ENCODE results near the gene HIPK2.

HIPK2 gene

DNA sequence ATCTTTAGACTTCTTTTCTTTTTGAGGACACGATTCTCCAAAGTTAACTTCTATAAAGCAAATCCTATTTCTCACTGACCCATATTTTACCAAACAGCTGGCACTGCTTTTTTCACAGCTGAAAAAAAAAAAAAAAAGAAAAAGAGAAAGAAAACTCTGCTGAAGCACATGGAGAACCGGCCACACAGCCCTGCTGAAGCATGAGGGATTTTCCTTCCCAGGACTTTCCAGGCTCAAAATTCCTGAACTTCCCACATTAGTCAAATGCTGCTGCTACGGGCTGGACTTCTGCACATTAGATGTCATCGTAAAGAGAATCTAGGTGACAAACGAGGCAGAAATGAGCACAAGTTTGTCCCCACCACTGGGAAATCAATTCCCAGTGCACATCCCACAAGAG lies 25.2 kb downstream of the HIPK2 start:
- no peak for DNase-seq (ENCODE audit: low spot score)

DNA sequence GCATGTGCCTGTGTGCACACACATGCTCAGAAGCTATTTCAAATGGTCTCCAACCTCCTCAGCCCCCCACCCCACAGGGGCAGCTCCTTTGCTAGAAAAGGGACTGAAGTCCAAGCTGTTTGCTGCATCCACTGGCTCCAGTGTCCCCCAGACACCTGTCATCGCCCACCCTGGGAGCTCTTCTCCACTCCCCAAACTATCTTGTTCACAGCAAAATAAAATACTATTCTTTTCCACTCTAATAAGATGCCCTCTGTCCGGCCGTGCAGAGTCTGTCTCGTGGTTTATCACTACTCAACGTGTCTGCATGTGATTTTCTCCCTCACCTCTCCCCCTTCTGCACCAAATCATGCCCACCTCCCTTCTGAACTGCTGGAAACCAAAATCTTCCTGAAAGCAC lies 25.6 kb downstream of the HIPK2 start:
- no peak for DNase-seq (ENCODE audit: low spot score)

DNA sequence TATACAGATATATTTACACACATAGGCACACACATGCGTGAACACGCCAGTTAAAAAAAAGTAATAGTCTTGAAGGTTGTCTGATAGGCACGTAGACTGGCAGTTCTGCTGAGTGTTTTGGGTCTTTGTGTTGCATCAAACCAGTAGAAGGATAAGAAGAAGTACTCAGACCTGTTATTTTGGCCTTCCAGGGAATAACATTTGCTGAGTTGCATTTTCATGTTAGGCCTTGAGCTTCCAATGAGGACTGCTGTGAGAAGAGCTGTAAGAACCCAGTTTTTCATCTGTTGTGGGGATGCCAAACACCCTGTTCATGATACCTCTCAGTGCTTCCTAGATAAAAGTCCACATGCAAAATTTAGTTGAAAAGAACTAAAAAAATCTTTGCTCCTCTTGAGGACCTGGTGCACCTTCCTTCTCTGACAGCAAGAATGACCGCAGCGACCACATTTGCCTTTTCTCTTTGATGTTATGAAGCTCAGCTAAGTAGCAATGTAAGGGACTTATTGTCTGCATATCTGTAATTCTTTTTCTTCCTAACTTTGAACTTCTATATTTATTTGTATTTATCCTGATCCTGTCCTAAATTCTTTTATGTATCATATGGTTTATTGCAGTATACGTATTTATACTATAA lies 27.2 kb downstream of the HIPK2 start:
- no peak for DNase-seq (ENCODE audit: low spot score)

DNA sequence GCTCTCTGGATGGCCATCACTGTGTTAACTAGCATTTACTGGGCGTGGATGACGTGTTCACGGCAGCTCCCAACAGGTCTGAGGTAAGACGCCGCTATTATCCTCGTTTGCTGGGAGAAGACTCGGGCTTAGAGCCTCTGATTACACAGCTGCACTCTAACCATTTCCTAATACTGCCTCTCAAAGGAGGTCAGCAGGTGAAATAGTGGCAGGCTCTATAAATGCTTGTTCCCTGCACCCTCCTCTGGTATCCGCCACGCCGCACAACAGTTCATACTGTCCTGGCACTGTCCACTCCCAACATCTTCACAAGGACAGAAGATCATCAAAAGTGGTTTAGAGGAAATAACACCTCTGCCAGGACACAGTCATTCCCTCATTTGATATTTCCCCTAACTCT lies 28.3 kb downstream of the HIPK2 start:
- DNase-seq (ENCODE audit: low spot score), result no peak

DNA sequence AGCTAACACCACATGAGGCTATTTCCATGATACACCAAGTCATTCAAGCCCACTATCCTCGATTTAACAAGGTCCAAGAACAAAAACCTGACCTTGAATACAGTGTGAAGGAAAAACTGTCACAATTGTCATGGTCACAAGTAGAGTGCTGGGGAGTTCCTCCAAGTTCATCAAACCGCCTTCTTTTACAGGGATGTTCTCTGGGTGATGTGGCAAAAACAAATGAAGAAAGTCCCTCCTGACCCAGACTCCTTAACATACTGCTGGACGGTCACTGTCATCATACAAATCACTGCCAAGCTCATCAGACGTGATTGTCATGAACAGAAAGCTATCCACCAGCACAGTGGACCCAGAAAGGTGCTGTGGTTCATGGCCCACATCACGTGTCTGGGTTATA lies 28.9 kb downstream of the HIPK2 start:
- DNase-seq (ENCODE audit: low spot score), result no peak

DNA sequence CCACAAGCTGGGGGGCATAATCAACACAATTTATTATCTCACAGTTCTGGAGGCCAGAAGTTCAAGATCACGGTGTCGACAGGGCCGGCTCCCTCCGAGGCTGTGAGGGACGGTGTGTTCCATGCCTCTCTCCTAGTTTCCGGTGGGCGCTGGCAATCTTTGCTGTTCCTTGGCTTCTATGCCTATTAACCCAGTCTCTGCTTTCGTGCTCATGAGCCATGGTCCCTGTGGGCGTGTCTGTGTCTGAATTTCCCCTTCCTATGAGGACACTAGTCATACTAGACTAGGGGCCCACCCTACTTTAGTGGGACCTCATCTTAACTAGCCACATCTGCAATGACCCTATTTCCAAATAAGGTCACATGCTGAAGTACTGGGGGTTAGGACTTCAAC lies 29.4 kb downstream of the HIPK2 start:
- DNase-seq (ENCODE audit: low spot score), result no peak

DNA sequence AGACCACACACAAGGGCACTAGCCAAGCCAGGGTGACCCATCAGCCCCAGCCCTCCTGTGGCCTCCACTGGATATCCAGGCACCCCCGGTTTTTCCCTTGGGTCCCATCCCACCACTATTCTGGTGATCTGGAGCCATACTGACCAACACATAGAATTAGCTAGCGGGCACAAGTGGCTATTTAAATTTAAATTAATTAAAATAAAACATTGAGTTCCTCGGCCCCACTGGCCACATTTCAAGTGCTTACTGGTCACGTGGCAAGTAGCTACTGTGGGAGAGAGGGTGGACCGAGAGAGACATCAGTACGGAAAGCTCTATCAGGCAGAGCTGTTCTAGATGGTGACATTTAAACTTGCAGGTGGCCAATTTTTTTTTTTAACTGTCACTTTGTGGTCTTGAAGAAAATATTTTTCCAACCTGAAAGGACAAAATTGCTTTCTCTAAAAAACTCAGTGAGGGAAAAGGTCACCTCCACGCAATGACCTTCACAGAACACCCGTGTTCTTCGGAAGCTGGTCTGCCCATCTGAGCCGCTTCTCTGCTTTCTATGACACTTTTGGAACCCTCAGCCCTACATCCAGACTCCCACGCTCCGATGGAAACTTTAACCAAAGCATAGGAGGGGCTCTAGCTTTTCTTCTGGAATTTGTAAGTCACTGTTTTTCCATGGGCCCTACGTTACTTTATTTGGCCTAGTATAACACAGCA lies 30.0 kb downstream of the HIPK2 start:
- no peak for DNase-seq (ENCODE audit: low spot score)

DNA sequence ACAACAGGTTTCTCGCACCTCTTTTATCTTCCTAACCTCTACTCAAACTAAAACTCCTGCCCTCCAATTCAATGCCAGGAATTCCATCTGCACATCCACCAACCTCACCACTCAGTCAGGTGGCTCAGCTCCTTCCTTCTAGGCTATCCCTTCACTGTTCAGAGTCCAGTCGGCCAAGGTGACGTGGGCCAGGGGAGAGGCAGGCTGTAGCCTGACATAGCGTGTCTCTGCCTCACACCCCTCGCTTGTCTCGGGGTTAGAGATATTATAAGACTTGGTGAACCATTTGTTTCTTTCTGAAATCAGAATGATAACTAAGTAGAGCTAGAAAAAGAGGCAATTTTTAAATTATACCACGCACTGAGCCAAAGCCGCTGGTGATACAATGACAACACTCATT lies 31.1 kb downstream of the HIPK2 start:
- DNase-seq (ENCODE audit: low spot score), result no peak

DNA sequence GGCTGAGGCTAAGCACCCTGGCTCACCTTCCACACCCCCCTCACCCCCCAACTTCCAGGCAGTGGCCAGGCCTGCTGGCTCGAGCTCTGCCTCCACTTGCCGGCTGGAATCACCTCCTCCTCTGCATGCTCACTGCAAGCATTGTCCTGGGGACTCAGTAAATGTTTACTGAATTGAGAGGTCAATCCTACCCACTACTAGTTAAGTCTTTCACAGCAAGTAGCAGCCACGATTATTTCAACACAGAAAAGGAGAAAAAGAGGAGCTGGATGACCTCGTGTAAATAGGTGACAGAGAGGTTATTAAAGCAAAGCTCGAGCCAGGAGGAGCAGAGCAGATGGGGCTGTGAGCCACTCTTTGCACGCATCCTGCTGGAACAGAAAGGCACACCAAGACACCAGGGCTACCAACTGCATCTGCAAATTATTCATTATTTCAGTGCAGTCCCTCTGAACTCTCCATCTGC lies 32.1 kb downstream of the HIPK2 start:
- no peak for DNase-seq (ENCODE audit: low spot score)

DNA sequence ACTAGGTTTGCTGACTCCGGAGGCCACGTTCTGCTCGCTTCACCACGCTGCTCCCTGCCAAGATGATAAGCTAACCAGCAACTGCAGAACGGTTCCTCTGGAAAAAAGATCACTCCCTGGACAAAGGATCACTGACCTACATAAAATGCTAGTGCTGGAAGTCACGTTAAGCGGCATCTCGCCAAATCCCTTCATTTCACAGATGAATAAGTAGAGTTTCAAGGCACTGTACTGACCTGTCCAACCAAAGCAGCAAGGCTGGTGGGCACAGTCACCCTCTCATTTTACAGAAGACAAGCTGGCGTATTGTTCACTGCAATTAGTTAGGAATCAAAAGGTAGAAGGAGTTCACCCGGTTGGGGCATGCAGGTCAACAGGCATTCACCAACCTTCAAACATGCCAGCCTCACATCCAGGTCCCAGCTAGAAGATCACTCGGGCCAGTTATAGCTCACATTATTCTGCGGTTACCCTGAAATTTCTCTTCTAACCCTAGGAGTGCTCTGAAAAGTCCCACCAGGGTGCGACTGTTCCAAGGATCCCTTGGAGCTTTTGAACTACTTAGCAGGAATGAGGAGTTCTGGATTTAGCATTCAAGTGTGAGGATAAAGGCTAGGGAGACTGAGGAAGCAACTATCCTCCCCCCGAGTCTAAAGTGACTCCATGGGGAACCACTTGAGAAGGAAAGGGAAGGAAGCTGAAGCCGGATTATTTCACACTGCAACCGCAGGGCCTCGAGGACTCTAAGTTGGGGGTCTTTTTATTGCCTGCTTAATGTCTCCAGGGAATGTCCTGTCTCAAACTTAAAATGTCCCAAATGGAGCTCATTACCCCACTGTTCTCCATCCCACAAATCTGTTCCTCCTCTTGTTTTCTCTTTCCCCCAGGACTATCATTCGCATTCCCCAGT lies 32.8 kb downstream of the HIPK2 start:
- no peak for DNase-seq (ENCODE audit: low spot score)

DNA sequence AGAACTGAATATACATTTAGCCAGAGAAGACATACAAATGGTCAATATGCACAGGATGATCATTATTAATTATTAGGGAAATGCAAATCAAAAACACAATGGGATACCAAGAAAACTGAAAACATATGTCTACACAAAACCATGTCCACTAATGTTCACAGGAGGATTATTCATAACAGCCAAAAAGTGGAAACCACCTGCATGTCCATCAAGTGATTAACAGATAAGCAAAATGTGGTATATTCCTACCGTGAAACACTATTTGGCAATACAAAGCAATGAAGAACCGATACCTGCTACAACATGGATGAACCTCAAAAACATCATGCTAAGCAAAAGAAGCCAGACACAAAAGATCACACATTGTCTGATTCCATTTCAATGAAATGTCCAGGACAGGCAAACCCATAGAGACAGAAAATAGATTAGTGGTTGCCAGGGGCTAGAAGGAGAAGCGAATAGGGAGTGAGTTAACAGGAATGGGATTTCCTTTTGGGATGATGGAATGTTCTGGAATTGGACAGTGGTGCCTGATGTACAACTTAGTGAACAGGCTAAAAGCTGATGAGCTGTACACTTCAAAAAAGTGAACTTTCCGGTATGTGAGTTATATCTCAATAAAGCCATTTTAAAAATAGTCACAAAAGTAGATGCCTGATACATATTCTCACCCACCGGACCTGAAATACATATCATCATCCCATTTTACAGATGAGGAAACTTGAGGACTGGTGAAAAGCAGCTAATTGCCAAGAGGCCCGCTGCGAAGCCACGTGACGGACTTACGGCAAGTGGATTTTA lies 33.6 kb downstream of the HIPK2 start:
- DNase-seq (ENCODE audit: low spot score), result no peak

DNA sequence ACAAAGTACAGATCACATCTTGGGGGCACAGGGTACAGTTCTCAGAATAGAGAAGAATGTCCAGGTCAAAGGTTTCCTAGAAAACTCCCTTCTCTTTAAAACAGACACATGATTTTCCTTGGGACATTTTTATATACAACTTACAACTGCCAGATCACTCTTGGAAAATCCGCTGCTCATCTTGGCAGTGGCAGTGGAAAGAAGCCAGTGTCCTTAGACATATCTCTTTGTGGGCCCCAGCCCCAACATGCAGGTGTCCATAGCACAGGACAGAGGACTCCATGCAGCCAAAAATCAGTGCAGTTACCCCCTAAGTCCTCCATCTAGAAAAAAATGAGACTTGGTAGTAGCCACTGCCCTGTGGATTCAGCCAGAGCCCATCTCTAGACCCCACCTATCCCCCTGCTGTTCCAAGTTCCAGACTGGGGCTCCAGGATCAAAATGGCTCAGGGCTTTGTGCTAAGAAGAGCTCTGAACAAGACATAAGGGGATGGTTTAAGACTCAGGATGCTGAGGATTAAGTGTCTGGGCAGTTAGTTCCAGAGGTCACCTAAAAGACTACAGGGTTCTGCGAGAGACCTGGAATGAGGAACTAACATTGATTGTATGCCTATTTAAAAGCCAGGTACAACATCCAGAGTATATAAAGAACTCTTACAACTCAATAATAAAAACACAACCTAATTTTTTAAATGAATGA lies 34.4 kb downstream of the HIPK2 start:
- DNase-seq (ENCODE audit: low spot score), result no peak

DNA sequence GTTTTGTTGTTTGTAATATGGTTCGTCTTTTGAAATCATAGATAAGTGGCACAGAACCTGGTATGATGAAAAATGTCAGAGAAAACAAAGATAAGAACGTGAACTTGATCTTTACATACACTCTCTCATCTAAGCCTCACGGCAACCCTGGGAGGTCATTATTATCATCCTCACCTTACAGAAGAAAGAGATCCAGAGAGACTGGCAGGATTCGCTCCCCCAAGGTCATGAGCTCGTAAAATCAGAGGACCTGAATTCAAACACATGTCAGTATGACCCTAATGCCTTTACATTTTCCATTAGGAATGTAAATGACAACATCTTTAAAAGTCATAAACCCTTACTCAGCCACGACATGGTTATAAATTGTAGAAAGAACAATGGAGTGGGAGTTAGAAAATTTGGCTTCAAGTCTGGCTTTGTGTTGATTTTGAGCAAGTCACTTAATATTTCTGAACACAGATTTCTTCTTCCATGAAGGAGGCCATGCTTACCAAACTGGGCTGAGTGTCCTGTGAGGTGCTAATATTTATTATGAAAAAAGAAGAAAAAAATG lies 35.9 kb downstream of the HIPK2 start:
- DNase-seq (ENCODE audit: low spot score), result no peak

DNA sequence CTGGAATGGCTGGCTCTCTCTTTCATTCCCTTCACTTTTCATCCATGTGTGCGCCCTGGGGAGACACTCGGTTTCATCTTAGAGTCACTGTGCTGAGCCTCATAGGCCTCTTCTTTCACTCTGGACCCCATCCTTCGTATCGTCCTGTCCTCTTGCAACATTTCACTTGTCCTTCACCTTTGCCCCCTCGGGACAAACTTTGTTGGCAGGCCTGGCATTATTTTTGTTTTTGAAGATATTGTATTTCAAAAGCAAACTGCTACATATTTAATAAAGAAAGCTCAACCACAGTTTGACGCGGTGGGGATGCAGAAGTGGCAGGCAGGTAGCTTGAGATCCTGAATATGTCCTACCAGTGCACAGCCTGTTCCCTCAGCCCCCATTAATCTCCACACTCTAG lies 36.6 kb downstream of the HIPK2 start:
- DNase-seq (ENCODE audit: low spot score), result no peak

DNA sequence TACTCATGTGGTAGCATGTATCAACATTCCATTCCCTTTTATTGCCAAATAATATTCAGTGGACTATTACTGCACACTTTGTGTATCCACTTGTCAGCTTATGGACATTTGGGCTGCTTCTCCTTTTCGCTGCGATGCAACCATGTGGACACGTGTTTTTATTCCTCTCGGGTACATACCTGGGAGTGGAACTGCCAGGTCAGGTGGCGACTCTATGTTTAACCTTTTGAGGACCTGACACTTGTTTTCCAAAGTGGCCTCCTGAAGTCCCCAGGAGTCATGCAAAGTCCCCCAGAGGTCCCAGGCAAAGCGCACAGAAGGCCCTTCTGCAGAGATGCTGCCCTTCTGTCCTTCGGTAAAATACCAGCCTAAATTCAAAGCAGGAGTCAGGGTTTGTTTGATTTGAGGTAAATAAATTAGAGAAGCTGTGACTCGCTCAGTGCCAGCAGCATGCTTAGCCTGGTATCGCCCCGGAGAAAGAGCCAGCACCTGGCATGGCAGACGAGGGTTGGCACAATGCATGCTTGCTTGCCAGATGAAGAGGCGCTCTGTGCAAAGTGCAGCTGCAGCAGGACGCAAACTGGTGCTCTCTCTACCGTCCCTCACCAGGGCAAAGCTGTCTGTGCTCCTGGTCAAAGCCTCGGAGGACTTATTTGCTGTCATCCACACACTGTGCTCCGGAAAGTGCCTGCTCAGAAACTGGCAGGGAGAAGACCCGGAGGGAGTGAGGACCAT lies 37.8 kb downstream of the HIPK2 start:
- no peak for DNase-seq (ENCODE audit: low spot score)

DNA sequence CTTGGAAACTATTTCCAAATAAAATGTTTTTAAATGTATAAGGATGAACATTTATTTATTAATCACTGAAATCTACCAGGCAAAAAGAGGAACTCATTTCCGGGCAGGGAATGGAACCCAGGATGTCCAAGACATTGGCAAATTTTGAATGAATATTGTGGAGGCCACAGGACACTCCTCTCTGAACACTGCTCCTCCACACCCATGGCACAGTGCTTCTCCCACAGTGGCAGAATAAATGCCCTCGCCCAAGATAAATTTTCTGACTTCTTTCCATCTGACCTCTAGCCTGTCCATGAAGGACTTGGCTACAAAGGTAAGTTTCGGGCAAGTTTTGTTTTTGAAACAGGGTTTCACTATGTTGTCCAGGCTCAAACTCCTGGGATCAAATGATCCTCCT lies 39.0 kb downstream of the HIPK2 start:
- no peak for DNase-seq (ENCODE audit: low spot score)

DNA sequence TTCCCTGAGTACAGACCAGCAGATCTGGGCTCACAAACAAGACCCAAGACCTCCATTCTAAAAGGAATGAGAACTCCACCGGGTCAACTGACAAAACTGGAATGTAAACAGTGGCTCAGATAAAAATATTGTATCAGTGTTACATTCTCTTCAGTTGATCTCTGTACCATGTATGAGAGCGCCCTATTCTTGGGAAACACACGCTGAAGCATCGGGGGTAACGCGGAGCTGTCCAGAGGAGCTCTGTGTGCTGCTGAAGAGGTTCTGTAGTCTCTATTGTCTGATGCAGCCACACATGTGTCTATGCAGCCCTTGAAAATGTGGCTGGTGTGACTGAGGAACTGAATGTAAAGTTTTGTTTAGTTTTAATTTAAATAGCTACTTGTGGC lies 39.7 kb downstream of the HIPK2 start:
- DNase-seq (ENCODE audit: low spot score), result no peak

DNA sequence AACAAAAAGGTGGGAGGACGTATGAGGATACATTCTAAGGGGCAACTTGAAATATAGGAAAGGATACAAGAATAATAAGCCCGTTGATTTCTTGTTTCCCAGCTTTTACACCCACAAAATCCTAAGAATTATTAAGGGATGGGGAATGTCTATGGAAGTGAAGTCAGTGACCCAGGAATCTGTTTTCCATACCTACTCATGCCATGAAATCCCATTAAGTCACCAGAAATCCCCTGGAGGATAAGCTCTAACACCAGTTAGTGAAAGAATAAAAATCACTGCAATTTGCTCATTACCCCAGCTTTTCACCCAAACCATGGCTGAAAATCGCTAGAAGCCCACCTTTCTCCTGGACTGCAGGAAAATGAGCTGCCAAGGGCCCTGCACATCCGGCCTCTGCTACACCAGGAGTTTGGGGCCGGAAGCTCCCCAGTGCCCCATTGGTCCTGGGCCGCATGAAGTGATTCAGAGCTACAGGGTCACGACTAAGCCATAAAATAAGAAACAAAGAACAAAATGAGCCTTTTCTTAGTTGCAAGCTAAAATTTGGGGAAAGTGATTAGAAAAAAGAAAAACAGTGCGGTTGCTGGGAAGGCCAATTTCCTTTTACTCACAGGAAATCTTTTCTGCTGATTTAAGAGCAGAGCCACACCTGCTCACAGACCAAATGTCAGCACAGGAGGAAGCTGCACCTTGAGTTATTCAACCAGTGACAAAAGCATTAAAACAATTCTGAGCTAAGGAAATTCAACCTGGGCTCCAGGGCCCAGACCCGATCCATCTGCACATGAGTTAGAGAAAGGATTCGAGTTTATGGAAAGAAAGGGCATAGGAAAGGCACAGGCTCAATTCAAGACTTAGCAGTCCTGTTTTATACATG lies 40.3 kb downstream of the HIPK2 start:
- DNase-seq (ENCODE audit: low spot score), result no peak

DNA sequence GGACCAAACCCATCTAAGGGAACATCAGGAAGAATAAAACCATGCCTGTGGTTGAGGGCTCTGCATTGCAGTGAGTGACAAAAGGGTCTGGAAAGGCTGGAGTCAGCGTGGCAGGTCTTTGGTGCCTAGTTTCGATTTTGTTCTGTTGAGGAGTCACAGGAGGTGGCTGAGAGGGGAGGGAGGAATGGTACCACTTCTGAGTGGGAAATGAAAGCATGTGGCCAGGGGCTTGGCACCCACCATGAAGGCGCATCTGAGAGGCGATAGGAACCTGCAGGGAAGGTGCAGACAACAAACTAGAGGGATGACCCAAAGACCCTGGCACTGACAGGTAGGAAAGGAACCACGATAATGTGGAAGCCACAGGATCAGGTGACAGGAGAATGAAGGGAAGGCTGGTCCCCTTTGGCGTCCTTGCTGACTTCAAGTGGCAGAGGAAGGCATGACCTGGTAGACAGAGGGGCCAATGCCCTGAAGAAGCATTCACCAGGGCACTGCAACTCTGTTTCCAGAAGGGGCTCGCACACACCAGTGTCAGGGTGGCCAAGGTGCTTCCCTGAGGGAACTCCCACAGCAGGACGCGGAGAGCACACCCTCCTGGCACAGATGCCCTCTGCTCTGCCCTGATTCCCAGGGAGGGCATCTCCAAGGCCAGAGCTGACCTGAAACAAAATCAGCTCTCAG lies 41.7 kb downstream of the HIPK2 start:
- DNase-seq (ENCODE audit: low spot score), result no peak
